ENCODE data around the gene TPST2.

TPST2 gene

DNA sequence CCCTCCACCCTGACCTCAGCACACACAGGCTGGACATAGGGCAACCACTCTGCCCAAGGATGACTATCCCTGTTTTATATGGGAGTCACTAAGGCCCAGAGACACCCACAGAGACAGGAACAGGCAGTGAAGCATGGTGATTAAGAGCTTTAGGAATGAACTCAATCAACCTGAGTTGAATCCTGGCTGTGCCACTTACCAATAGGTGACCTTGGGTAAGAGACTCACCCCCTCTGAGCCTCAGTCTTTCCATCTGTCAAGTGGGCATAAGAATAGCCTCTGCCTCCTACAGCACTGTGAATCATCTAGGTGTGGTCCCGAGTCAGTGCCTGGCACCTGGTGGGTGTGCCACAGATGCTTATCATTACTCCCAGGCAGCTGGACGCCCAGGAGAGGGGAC is 21.1 kb upstream of the TPST2 start:
- DNase-seq (ENCODE audit: low read depth in 2 of 2) = no peak

DNA sequence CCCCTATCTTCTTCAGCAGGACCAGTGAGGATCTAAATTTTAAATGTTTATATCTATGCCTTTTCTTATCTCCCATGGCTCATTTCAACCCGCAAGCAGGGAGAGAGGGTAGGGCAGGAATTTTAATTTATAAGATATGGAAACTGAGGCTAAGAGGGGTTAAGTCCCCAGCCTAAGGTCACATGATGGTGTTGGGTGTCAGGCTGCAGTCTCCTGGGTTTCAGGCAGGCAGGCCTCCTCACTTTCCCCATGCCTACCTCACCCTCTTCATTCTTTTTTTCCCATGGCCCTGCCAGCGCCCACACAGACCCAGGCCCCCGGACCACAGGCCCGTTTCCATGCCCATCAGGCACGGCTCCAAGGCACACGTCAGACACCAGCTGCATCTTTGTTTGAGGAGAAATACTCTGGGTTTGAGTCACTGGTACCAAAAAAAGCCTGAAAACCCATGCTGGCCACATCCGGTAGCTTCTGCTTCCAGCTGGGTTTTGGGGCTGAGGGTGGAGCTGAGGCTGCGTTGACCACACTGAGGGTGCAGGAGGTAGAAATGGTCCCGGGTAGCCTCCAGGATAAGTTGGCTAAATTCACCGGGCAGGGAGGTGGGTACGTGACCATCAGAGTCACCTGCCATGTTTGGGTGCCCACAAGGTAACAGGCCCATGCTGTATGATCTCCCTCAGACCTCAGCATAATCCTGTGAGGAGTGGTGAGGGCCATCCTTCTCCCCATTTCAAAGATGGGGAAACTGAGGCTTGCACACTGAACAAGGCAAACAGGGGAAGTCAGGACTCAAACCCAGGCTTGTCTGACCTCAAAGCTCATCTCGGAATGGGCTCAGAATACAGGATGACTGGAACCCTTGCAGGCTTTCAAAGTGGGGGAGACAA is 20.4 kb upstream of the TPST2 start:
- DNase-seq (ENCODE audit: low read depth in 2 of 2) = no peak

DNA sequence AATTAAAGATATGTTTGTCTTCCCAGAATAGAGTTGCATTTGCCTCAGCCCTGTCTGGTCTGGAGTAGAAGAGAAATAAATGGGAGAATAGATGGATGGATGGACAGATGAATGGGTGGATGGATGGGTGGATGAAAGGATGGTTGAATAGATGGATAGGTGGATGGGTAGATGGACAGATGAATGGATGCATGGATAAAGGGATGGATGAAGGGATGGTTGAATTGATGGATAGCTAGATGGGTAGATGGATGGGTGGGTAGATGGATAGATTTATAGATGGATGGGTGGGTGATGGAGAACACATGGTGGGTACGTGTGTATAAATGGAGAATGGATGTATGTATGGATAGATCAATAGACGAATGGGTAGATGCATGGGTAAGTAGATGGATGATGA is 19.4 kb upstream of the TPST2 start:
- DNase-seq (ENCODE audit: low read depth in 2 of 2) = no peak

DNA sequence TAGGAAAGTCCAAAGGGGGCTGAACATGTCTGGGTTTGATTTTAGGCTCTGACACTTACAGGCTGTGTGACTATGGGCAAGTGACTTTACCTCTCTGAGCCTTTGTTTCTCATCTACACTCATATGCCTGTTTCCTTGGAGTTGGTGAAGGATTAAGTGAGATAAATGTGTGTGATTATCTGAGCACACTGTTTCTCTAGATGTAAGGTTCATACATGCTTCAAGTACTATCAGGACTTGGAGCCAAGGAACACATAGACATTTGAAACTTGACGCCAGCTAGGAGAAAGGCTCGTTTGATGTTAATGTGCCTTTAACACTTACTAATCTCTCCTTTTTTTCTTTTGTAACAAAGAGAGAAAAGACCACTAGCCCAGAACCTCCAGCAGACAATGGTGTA is 18.2 kb upstream of the TPST2 start:
- DNase-seq (ENCODE audit: low read depth in 2 of 2) = no peak

DNA sequence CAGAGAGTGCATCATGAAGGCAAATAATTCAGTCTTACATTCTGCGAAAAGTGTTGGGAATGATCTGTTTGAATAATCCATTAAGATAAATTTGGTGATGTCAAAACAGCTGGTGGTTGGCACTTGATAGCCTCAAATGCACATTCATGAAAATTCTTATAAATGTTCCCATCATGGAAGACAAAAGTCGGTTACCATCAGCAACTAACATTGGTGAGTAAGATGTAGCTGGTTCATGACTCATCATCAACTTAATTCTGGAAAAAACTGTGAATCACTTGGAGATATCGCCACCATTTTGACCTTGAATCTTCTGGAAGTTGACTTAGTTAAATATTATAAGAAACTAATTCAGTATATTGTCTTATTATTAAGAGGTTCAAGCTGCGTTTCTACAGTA is 16.7 kb upstream of the TPST2 start:
- no peak for DNase-seq (ENCODE audit: low read depth in 2 of 2)

DNA sequence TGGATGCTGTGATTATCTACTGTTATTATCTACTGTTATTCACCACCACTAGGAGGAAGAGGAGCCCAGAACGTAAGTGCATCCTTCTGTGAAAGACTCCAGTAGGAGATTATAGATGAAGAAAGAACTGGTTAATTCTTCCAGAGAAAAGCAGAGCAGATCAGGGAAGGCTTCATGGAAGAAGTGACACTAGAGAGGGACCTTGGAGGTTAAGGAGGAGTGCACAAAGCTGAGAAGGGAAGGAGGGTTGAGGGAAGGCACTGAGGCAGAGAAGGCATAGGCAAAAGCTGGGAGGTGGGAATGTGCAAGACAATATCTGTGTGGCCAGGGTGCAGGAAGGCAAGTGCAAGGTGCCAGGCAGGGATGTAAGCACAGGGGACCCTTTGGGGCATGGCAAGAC is 14.4 kb upstream of the TPST2 start:
- no peak for DNase-seq (ENCODE audit: low read depth in 2 of 2)

DNA sequence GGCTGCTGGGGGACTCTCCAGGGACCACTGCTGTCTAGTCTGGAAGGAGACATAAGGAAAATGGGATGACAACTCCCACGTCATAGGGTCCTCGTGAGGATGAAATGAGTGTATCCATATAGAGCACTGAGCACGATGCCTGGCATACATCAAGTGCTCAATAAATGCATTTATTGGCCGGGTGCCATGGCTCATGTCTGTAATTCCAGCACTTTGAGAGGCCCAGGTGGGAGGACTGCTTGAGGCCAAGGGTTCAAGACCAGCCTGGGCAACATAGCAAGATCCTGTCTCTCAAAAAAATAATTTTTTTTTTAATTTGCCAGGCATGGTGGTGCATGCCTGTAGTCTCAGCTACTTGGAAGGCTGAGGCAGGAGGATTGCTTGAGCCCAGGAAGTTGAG is 12.2 kb upstream of the TPST2 start:
- no peak for DNase-seq (ENCODE audit: low read depth in 2 of 2)

DNA sequence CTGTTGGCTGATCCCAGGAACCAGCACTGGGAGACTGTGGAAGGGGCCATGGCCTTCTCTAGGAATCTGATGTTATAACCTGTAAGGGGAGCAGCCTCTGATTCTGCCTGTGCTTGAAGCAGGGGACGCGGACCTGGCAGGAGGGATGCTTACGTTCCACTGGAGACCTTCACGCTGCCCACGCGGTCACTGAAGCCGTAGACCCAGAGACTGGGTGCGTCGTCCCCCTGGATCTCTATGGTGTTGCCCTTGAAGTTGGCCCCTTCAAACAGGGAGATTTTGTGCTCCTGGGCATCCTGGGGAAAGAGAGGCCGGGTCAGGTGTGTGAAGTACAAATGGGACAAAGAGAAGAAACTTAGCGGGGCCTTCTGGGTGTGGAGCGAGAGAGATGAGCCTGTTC is 11.8 kb upstream of the TPST2 start:
- no peak for DNase-seq (ENCODE audit: low read depth in 2 of 2)

DNA sequence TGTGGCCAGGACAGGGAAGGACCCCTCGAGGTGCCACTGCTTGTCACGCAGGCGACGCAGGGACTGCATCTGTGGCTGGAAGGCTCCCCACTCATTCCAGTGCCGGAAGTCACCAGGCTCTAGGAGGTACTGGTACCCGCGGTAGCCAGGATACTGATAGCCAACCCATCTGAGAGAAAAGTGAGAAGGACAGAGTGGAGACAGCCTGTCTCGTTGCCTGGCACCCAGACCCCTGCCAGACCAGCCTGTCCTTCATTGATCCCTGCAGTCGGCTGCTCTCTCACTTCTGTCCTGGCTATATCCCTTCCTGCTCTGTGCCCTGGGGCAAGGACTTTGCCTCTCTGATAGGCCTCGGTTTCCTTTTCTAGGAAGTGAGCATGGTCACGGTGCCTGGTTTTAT is 9.6 kb upstream of the TPST2 start:
- DNase-seq (ENCODE audit: low read depth in 2 of 2) = no peak

DNA sequence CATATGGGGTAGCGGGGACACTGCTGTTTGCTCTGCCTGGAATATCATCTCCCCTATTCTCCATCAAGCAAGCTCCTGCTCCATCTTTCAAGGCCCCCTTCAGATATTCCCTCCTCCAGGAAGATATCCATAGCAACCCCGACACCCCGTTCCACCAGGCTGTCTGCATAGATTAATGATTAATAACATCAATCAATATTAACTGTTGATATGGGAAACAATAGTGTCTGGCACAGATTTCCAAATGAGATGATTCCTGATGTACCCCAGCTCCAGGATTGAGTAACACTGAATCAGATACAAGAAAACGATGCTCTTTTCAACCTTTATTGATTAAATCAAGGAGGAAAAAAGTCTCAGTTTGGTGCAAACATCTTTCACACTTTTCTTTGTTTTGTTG is 7.5 kb upstream of the TPST2 start:
- no peak for DNase-seq (ENCODE audit: low read depth in 2 of 2)

DNA sequence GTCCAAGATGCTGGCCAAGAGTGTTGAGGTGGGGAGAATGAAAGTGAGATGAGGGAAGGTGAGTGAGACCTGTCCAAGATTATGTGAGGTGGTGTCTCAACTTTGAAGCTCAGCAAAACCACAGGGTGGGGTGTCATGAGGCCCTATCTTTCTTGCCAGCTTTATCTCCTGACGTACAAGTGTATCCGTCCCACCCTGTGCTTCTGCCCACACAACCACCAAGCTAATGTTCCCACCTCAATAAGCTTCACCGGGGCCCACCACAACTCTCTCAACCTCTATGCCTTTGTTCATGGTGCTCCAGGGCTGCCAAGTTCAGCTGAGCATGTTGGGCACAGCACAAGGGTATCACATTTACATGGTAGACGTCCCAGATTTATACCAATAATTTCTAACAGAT is 7.1 kb upstream of the TPST2 start:
- no peak for DNase-seq (ENCODE audit: low read depth in 2 of 2)

DNA sequence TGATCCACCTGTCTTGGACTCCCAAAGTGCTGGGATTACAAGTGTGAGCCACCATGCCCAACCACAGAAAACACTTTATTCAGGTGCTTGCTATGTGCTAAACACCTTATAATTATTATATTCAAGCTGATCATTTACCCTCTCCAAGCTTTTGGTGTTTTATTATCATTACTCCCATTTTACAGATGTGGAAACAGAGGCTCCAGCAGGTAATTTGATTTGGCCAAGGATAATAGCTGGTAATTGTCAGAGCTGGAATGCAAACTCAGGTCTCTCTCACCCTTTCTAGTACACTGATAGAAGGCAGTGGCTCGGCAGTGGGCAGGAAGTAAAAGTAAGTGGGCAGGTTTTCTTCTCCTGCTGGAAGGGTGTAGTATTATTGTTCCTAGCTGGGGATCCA is 3.8 kb upstream of the TPST2 start:
- DNase-seq (ENCODE audit: low read depth in 2 of 2) = no peak

DNA sequence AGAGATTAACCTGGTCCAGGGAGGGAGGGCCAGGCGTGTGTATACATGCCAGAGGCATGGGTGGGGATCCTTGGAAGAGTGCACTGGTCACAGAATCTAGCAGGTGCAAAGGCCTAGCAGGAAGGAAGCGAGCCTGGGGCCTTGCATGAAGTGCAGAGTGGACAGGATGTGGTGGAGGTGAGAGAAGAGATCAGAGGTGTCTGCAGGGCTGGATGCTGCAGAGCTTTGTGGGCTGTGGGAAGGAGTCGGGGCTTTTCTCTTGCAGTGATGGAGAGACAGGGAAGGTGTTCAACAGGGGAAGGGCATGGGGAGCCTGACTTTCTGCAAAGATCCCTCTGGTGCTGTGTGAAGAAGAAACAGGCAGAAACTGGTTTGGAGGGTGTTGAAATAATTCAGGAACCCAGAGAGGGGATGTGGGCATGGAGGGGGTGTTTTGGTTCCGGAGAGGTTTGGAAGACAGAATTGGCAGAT is 2.5 kb upstream of the TPST2 start:
- no peak for DNase-seq (ENCODE audit: low read depth in 2 of 2)

DNA sequence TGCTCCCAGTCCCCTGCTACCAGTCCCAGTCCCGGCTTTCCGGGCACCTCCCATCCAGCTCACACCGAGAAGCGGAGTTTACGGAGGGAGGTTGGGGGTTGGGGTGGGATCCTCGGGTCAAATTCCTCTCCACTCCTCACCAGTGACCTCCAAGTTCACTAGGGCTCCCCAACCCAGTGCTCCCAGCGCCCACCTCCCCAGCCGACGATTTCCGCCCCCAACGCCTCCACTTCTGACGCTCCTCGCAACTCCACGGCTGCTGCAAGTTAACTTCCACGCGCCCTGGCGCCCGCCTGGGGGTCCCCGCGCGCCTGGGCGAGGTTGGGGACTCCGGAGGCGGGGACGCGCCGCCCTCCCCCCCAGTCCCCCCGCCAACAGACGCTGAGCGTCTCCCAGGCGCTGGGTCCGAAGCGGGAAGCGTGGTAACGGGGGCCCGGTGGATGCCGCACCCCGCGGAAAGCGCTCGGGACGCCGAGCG is 526 bp downstream of the TPST2 start:
- no peak for DNase-seq (ENCODE audit: low read depth in 2 of 2)

DNA sequence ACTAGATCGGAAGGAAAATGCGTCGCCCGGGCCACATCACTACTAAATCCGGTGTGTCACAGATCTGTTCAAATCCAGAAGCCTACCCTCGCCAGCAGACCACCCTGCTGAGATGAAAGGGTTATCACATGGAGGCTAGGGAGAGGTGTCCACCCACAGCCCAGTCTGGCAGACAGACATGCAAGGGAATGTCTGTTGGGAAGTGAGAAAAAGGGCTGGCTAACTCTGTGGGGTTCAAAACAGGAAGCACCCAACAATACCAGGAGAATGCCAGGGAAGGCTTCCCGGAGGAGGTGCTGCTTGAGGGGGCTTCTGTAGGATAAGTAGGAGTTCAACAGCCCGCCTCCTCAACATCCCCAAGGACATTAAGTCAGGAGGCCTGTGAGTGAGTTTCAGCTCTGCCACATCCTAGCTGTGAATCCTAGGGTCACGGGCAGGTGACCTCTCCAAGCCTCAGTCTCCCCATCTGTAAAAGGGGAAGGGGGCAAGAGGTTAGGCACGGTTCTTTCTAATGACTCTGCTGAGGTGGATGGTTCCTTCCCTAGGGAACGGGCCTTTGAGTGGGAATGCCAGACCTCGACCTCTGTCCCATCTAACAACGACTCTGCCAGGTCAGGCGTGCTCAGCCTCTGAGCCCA is 1.1 kb downstream of the TPST2 start:
- no peak for DNase-seq (ENCODE audit: low read depth in 2 of 2)

DNA sequence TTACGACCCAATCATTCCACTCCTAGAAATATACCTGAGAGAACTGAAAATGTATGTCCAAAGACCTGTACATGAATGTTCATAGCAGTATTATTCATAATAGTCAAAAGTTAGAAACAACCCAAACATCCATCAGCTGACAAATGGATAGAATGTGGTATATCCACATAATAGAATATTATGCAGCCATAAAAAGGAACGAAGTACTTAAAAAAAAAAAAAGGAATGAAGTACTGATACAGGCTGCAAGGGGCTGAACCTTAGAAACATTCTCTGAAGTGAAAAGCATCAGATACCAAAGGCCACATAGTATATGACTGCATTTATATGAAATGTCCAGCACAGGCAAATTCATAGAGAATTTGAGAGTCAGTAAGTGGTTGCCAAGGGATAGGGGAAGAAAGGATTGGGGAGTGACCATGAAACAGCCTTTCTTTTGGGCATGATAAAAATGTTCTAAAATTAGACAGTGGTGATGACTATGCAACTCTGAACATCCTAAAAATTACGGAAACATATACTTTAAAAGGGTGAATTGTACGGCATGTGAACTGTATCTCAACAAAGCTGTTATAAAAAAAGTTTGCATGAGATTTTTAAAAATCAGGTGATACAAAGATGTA is 1.8 kb downstream of the TPST2 start:
- DNase-seq (ENCODE audit: low read depth in 2 of 2) = no peak

DNA sequence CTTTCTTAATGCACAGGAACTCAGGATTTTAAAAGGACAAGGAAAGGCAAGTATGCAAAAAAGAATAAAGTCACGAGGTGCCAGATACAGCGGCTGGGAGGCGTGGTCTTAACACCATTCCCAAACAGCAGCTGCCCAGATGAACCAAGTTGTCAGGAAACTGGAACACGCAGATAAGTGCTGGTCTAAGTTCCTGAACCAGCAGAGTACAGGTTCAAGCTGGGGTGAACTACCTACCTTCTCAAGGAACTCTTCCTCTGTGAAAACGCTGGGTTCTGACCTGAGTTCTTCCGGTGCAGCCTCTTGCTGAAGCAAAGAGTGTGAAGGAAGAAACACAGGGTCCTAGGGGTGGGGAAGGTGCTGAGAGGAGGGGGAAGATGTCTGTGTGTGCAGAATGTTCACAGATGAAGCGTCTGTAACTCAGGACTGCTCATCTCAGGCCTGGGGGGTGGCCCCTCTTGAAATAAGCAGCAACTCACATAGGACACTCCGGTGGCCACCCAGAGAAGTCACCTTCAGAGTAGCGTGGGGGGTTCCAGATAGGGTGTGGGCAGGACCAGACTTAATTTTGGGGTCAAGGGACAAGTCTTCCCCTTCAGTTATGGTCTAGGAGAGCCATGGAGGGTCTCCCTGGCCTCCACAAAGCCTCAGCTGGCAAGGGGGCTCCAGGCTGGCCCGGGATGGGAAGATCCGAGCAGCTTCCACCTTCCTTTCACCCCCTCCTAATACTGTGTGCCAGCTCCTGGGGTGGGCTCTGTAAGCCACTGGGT is 3.2 kb downstream of the TPST2 start:
- DNase-seq (ENCODE audit: low read depth in 2 of 2) = no peak

DNA sequence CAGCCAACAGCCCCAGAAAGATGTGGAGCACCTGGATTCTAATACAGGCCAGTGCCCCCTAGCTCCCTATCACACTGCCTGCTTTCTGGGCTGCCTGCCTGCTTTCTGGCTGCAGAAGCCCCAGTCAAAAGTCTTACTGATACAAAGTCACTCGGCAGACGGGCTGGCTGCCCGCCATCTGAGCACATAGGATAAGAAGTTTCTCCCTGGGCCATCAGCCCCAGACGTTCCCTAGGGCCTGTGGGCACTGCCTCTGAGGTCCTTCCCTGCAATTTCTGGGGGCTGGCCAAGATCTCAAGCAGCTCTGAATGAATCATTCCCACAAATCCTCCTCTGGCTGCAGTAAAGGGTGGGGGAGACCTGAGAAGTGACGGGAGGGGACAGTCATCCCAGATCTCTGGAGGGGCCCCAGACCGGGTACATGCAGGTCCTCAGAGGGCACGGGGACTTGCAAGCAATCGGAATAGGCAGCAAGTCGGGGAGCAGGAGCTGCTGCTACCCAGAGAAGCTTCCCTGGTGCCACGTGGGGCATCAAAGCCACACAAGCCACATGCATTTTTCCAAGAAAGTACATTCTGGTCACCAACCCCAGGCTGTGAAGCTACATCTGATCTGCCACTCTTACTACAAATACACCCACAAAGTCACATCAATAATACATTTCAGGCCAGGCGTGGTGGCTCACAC is 4.7 kb downstream of the TPST2 start:
- DNase-seq (ENCODE audit: low read depth in 2 of 2) = no peak

DNA sequence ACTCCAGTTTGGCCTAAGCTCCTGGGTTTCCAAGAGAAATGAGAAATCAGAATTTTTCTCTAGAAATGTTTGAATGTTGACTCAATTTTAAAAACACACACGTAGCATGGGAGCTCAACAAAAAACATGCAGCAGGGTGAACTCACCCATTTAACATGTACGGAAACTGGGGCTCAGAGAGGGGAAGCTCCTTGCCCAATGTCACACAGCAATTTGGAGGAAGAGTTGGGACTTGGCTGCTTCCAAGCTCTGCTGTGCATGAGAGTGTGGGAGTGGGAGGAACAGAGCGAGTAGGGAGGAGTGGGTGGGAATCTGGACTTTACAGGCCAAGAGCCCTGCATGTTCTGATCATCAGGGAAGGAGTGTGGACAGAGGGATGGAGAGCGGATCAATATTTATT is 5.9 kb downstream of the TPST2 start:
- DNase-seq (ENCODE audit: low read depth in 2 of 2) = no peak

DNA sequence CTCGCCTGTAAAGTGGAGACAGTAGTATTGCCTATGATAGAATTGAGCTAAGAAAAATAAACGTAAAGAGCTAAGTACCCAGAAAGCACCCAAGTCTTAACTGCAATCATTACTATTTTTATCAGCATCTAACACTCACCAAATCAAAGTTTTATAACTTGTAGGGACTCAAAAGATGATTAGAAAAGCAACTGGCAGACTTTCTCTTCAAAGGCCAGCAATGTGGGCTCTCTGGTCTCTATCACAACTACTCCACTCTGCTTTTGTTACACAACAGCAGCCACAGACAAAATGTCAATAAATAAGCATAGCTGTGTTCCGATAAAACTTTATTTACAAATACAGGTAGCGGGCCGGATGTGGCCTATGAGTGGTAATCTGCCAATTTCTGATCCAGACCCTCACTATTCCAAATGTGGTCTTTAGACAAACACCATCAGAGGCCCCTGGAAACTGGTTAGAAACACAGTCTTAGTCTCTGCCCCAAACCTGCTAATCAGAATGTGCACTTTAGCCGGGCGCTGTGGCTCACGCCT is 8.2 kb downstream of the TPST2 start:
- no peak for DNase-seq (ENCODE audit: low read depth in 2 of 2)

DNA sequence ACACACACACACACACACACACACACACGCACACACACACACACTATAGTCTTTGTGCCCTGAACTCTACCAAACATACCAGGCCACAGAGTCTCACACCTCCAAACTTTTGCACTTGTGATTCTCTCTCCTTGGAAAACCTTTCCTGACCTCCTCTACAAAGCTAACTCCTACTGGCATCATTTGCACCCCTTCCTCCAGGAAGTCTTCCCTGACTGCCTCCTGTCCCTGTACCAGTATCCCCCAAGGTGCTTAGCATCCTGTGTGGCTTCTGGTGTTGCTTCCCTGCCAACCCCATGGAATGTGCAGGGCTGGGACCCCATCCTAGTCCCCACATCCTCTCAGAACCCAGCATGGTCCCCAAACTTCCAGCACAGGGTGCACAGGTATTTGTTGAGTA is 8.9 kb downstream of the TPST2 start:
- DNase-seq (ENCODE audit: low read depth in 2 of 2) = no peak

Data from activated CD8-positive, alpha-beta memory T cell treated with anti-CD3 and anti-CD28 coated beads for 4 hours (primary cell).